Prostate gland (tissue), 2 donors: Measurements from ENCODE around the gene KRTAP4-6. TPM values are rescaled to one million over a fixed set of nuclear protein-coding genes. Genes with fewer than 3 reads are reported as not detected.
"Not testable (repeated sequence)": the region's sequence is repeated elsewhere in the genome, so short reads cannot be mapped to it uniquely, and the experiment has no call there.

Source experiments
- DNase-seq: peaks from one replicate; pipeline ENCODE4 v3.0.0-alpha.2; 2019; ENCODE audit warnings: low spot score
- H3K27ac ChIP-seq, 2 donors: fragments of 200-600 bp; sonication (generic); 2 replicates each; pipeline ENCODE4 v1.5.1; 2017 to 2019
- H3K27me3 ChIP-seq: fragments of 200-600 bp; sonication (generic); replicated peaks from 2 replicates; pipeline ENCODE4 v1.5.1; 2019; ENCODE audit not compliant: insufficient read depth
- H3K36me3 ChIP-seq, 2 donors: fragments of 200-600 bp; sonication (generic); 1 replicate in 1 of 2; 2 replicates in 1 of 2; pipeline versions ENCODE4 v1.5.1 to v1.8.1; 2017 to 2019
- H3K4me1 ChIP-seq: fragments of 200-600 bp; sonication (generic); replicated peaks from 2 replicates; pipeline ENCODE4 v1.5.1; 2019
- H3K4me3 ChIP-seq, 2 donors: fragments of 200-600 bp; sonication (generic); 2 replicates each; pipeline ENCODE4 v1.5.1; 2017 to 2019
- H3K9me3 ChIP-seq: fragments of 200-600 bp; sonication (generic); 2 replicates; pipeline ENCODE4 v1.5.1; 2017
- CTCF ChIP-seq, 4 experiments: fragments of 200-600 bp in 2 of 4; fragments of 450-650 bp in 2 of 4; sonication (generic) in 2 of 4; IDR thresholded peaks; 1 replicate in 3 of 4; 2 replicates in 1 of 4; pipeline ENCODE4 v1.5.1; 2016 to 2019; ENCODE audit warnings: antibody characterized with exemption in 4 of 4, mild to moderate bottlenecking in 2 of 4, moderate library complexity in 2 of 4
- POLR2A ChIP-seq: fragments of 450-650 bp; IDR thresholded peaks from one replicate; pipeline ENCODE4 v1.6.1; 2016; ENCODE audit warnings: antibody characterized with exemption, mild to moderate bottlenecking
- POLR2AphosphoS5 ChIP-seq: sonication (generic); formaldehyde crosslinking; IDR thresholded peaks from one replicate; pipeline ENCODE4 v1.6.1; 2017; ENCODE audit warnings: antibody characterized with exemption
- WGBS: methylation state at CpG from one replicate; pipeline ENCODE4 v1.1.5; 2018; 5-methylcytosine and 5-hydroxymethylcytosine counted together
- intact Hi-C: fragments of 100-400 bp; cut with DNase I; formaldehyde crosslinking; loops from one replicate; pipeline ENCODE4 v1.14.2; 2022
- total RNA-seq, 2 donors: library from RNA; depleted of rRNA; stranded (reverse); fragments of >200 nt; gene quantifications; one replicate each; pipeline ENCODE4 v1.1.0, GENCODE V29; 2016

Gene KRTAP4-6
- total RNA-seq: not detected

DNA sequence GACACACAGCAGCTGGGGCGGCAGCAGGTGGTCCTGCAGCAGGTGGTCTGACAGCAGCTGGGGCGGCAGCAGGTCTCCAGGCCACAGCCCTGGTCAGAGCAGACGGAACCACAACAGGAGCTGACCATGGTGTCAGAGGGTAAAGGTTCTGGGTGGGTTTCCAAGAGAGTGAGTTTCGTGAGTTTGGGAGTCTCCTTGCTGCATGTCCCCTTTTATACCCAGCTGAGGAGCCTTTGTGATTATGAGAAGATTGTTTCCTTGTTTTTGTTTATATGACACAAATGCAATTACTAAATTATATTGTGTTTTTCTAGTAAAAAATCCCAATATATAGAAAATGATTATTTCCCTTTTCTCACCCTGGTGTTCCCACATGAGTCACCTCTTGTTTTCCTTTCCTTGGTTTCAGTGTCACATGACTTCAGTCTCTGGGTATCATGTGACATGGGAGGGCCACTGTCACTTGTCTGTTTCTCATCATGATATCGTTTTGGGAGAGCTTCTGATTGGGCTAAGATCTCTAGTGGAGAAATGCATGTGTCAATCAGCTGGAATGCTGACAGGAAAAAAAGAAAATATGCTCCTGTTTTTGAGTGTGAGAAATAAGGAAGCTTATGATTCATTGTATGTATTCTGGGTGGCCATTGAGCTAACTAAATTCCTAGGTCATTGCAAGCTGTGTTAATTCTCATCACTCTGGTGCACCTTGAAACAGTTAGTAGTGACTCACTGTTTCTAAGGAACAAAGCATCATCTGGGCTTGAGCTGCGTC lies at the start of gene KRTAP4-6:
Gene KRTAP4-6 (minus strand): TSS at position 185 of the 772 bp plus-strand sequence. CDS start 57 bp downstream, at position 128.
- no peaks in the 10 kb centered on the region for H3K9me3 ChIP-seq
- intact Hi-C loops: no loop called here
- no peak within 1 kb of the TSS for H3K27ac ChIP-seq
- 89% methylated on average over 6 of the region's 6 CpGs for WGBS
- H3K4me1 ChIP-seq: no peaks in the 10 kb centered on the region
- TF ChIP-seq CTCF (IDR thresholded peaks at IDR 0.05) (no peak), POLR2A (no peak), POLR2AphosphoS5 (no peak)
- no peak for DNase-seq
- H3K4me3 ChIP-seq: no peak within 1 kb of the TSS
- H3K36me3 ChIP-seq: no peaks in the 10 kb centered on the region
- no peaks in the 10 kb centered on the region for H3K27me3 ChIP-seq

DNA sequence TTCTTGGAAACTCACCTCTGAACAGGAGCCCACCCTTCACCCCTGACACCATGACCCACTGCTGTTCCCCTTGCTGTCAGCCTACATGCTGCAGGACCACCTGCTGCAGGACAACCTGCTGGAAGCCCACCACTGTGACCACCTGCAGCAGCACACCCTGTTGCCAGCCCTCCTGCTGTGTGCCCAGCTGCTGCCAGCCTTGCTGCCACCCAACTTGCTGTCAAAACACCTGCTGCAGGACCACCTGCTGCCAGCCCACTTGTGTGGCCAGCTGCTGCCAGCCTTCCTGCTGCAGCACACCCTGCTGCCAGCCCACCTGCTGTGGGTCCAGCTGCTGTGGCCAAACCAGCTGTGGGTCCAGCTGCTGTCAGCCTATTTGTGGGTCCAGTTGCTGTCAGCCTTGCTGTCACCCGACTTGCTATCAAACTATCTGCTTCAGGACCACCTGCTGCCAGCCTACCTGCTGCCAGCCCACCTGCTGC lies 49.5 kb upstream of the KRTAP4-6 start, which contains the start of gene KRTAP9-1:
Gene KRTAP9-1 (plus strand): TSS at position 51 of the 482 bp plus-strand sequence. CDS start 0 bp downstream, at position 51.
- H3K27ac ChIP-seq, H3K4me1 ChIP-seq, H3K4me3 ChIP-seq, H3K27me3 ChIP-seq, H3K9me3 ChIP-seq, DNase-seq, H3K36me3 ChIP-seq, intact Hi-C loops: not testable (repeated sequence)
- WGBS: 62% methylated on average over 1 of the region's 1 CpG

DNA sequence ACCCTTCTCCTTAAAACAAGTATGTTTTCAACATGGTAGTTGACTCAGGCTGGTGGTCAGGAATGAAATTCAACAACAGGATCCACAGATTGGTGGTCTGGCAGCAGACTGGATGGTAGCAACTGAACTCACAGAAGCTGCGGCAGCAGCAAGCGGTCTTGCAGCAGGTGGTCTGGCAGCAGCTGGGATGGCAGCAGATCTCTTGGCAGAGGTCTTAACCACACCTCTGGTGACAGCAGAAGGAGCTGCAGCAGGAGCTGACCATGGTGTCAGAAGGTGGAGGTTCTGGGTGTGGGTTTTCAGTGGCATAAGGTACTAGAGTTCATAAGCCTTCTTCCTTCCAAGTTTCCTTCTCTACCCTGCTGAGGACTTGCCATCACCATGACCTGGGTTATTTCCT lies 46.5 kb upstream of the KRTAP4-6 start:
- no peak overlapping the region for H3K4me3 ChIP-seq
- no peaks in the 10 kb centered on the region for H3K27me3 ChIP-seq
- H3K4me1 ChIP-seq: no peaks in the 10 kb centered on the region
- DNase-seq: no peak
- H3K27ac ChIP-seq: no peak overlapping the region
- WGBS: 80% methylated on average over 2 of the region's 2 CpGs
- intact Hi-C loops: no loop called here
- TF ChIP-seq POLR2AphosphoS5 (no peak), POLR2A (no peak), CTCF (IDR thresholded peaks at IDR 0.05) (no peak)
- H3K36me3 ChIP-seq: no peaks in the 10 kb centered on the region
- H3K9me3 ChIP-seq: no peaks in the 10 kb centered on the region

DNA sequence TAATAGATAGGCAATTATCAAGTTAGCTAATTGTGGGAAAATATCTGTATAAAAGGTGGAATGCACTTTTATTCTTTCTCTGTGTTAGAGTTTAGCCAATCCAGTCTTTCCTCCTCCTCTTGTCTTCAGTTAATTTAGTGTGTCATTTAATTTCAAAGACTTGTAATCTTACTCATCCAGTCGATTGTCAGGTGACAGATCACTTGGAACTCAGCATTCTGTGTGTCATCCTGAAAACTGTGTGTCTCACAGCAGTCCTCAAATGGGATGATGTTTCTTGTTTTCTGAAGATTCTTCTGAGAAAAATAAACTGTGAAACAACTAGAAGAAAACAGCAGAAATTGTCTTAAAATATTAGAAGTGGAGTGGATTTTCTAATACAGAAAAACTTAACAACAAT lies 44.7 kb upstream of the KRTAP4-6 start:
- intact Hi-C loops: no loop called here
- no peak for TF ChIP-seq POLR2AphosphoS5
- TF ChIP-seq POLR2A: no peak
- no peak for TF ChIP-seq CTCF (IDR thresholded peaks at IDR 0.05)

GRCh38 chr17:41184480-41184961 lies 44.2 kb upstream of the KRTAP4-6 start, which contains the start of gene KRTAP4-1:
TSS of gene KRTAP4-1 (minus strand) at chr17:41184911. CDS start at chr17:41184854, 57 bp downstream.
- Histone ChIP-seq H3K4me3 (no peak within 1 kb of the TSS), H3K27me3 (no peaks in the 10 kb centered on the region), H3K9me3 (no peaks in the 10 kb centered on the region), H3K27ac (no peak within 1 kb of the TSS), H3K4me1 (no peaks in the 10 kb centered on the region), H3K36me3 (no peaks in the 10 kb centered on the region)
- DNase-seq: no peak
- TF ChIP-seq POLR2A (no peak), POLR2AphosphoS5 (no peak), CTCF (IDR thresholded peaks at IDR 0.05) (no peak)
- WGBS: 77% methylated on average over 9 of the region's 9 CpGs
- intact Hi-C loops: no loop called here

More for the DNA sequence above, 44.7 kb upstream of the KRTAP4-6 start:
- no peak for DNase-seq
- WGBS: 57% methylated on average over 1 of the region's 1 CpG
- H3K9me3 ChIP-seq: no peaks in the 10 kb centered on the region
- H3K4me3 ChIP-seq: no peak overlapping the region
- H3K27ac ChIP-seq: no peak overlapping the region
- no peaks in the 10 kb centered on the region for H3K27me3 ChIP-seq
- no peaks in the 10 kb centered on the region for H3K4me1 ChIP-seq
- H3K36me3 ChIP-seq: no peaks in the 10 kb centered on the region
